ENCODE measurements around the gene KIF5B. TPM values are rescaled to one million over a fixed set of nuclear protein-coding genes. Genes with fewer than 3 reads are reported as not detected.

Gene KIF5B
- total RNA-seq, 1 experiment from 2014 or later, result 70.5 TPM

DNA sequence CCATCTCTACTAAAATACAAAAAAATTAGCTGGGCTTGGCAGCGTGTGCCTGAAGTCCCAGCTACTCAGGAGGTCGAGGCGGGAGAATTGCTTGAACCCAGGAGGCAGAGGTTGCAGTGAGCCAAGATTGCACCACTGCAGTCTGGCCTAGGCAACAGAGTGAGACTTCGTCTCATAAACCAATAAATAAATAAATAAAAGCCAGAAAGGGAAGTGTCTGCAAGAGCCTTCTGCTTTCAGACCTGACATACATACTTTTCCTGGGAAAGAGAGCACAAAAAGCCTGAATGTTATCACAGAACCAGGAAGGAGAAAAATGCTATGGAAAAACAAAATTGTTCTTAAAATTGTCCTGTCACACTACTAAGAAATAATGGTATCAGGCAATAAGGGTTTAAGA, 4.1 kb upstream of the KIF5B start:
- H3K18ac ChIP-seq (ENCODE audit: insufficient read length, low read depth, low read length), result no peak overlapping the region
- H3K14ac ChIP-seq (ENCODE audit: insufficient read depth, low read length), result no peak overlapping the region
- Mint-ChIP-seq H3K9me3 (no peaks in the 10 kb centered on the region), H3K4me3 (no peak overlapping the region), H3K4me1 (peaks cover 7 to 11% of the 10 kb centered on the region in 2 experiments), H3K36me3 (ENCODE audit: insufficient read depth in 1 of 3, low read depth in 3 of 3) (peaks cover under 1 to 4% (median 3%) of the 10 kb centered on the region in 3 experiments; a peak in 4 of 7 replicates), H3K27ac (no peak overlapping the region), H3K27me3 (ENCODE audit: low read depth) (peaks cover 2% of the 10 kb centered on the region)
- no peak overlapping the region for H3K23ac ChIP-seq (ENCODE audit: insufficient read length, low read depth, low read length)
- peaks cover 5% of the 10 kb centered on the region for H3K23me2 ChIP-seq (ENCODE audit: insufficient read length, low read depth, low read length, poor library complexity, severe bottlenecking)
- no peaks in the 10 kb centered on the region for H4K20me1 ChIP-seq (ENCODE audit: control insufficient read depth, insufficient read depth, insufficient read length)
- no peaks in the 10 kb centered on the region for H3K9me3 ChIP-seq (ENCODE audit: control insufficient read depth, low read depth, low read length)
- no peak overlapping the region for H3T11ph ChIP-seq (ENCODE audit: low read length)
- H2BK12ac ChIP-seq (ENCODE audit: insufficient read length, low read depth, low read length), result no peak overlapping the region
- H2BK5ac ChIP-seq (ENCODE audit: insufficient read length, low read length), result no peak overlapping the region
- peaks cover 5% of the 10 kb centered on the region for H3K79me2 ChIP-seq (ENCODE audit: insufficient read depth, low read length)
- H3K9ac ChIP-seq (ENCODE audit: extremely low read depth, insufficient read length, low read length), result no peak overlapping the region
- H2BK120ac ChIP-seq (ENCODE audit: low read depth, low read length, poor library complexity, severe bottlenecking), result no peak overlapping the region
- H4K5ac ChIP-seq (ENCODE audit: insufficient read length, low read depth, low read length), result no peak overlapping the region
- no peak overlapping the region for H2AK5ac ChIP-seq (ENCODE audit: insufficient read length, low read length)
- TF ChIP-seq, protein P1, sequence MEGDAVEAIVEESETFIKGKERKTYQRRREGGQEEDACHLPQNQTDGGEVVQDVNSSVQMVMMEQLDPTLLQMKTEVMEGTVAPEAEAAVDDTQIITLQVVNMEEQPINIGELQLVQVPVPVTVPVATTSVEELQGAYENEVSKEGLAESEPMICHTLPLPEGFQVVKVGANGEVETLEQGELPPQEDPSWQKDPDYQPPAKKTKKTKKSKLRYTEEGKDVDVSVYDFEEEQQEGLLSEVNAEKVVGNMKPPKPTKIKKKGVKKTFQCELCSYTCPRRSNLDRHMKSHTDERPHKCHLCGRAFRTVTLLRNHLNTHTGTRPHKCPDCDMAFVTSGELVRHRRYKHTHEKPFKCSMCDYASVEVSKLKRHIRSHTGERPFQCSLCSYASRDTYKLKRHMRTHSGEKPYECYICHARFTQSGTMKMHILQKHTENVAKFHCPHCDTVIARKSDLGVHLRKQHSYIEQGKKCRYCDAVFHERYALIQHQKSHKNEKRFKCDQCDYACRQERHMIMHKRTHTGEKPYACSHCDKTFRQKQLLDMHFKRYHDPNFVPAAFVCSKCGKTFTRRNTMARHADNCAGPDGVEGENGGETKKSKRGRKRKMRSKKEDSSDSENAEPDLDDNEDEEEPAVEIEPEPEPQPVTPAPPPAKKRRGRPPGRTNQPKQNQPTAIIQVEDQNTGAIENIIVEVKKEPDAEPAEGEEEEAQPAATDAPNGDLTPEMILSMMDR (conservative IDR thresholded peaks at IDR 0.05), result no peak
- no peaks in the 10 kb centered on the region for H3K4me1 ChIP-seq (ENCODE audit: insufficient read depth, low read length)
- no peak overlapping the region for H2BK15ac ChIP-seq (ENCODE audit: low read depth, low read length)
- no peak overlapping the region for H2AFZ ChIP-seq (ENCODE audit: low read length)
- no peak overlapping the region for H4K8ac ChIP-seq (replicated peaks; ENCODE audit: insufficient read length, low read depth, low read length)
- no peak overlapping the region for H2BK20ac ChIP-seq (ENCODE audit: low read depth, low read length, poor library complexity, severe bottlenecking)
- no peak overlapping the region for H3K56ac ChIP-seq (ENCODE audit: insufficient read length, low read depth, low read length)
- no peak overlapping the region for H3K27ac ChIP-seq (ENCODE audit: insufficient read length, low read depth, low read length)
- H3K79me1 ChIP-seq (ENCODE audit: insufficient read depth, low read depth, low read length, poor library complexity, severe bottlenecking), result no peaks in the 10 kb centered on the region
- no peak overlapping the region for H3K4ac ChIP-seq (ENCODE audit: low read depth, low read length)
- WGBS (ENCODE audit: extremely low coverage, insufficient read length, low lambda C conversion rate), result no CpG with 5 or more reads among the region's 4 CpGs
- H3K27me3 ChIP-seq (ENCODE audit: insufficient read depth, low read length), result no peaks in the 10 kb centered on the region
- DNase-seq, result no peak
- H4K91ac ChIP-seq (ENCODE audit: insufficient read length, low read depth, low read length), result no peak overlapping the region
- H3K4me2 ChIP-seq (ENCODE audit: insufficient read depth, insufficient read length, low read length), result no peak overlapping the region

All from H9 (cell line).